NCI-H187 treated with DMSO at 0.1 percent for 48 hours (cell line): ENCODE data around the gene PARVA.

Experiments used
- DNase-seq: peaks from one replicate; lab custom pipeline; 2025; lab: John Stamatoyannopoulos, UW

The PARVA gene

GRCh38 chr11:12376259-12377081 is 901 bp upstream of the PARVA start:
- no peak for DNase-seq

- DNase-seq, result no peak
These were observed 638 bp downstream of the PARVA start for GRCh38 chr11:12377824-12378593.

GRCh38 chr11:12380565-12381325 is 3.4 kb downstream of the PARVA start:
- DNase-seq, result no peak

DNA sequence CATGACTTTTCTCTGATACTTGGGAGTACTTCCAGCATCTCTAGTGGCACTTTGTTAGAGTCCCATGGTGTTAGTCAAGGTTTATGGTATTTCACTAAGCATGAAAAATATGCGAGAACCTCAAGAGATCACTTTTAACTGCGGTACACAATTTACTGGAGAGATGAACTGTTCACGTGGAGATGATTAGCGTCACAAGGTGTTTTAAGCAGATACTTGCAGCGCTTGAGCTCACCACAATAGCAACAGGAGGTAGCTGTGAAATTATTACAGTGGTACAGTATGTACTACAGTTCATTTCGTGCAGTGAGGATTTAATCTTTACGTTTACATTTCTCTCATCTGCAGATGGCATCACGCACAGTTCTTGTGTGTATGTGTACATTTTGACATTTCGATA is 4.5 kb downstream of the PARVA start:
- peak; percentile 77 for DNase-seq

GRCh38 chr11:12382451-12382850 is 5.1 kb downstream of the PARVA start:
- no peak for DNase-seq

DNA sequence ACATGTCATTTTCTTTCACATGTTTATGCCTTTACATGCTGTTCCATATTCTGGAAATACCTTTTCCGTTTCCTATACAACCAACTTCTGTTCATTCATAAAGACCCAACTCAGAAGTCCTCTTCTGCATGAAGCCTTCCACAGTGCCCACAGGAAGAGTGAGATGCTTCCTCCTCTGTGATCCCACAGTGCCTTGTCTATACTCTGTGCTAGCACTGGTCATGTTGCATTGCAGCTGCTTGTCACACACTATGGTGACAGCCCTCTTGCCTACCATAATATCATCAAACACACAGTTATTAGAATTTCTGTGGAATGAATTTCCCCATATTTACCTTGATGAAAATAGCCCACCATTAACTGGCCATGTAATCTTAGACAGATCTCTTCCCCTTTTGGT is 8.9 kb downstream of the PARVA start:
- DNase-seq, result no peak

DNA sequence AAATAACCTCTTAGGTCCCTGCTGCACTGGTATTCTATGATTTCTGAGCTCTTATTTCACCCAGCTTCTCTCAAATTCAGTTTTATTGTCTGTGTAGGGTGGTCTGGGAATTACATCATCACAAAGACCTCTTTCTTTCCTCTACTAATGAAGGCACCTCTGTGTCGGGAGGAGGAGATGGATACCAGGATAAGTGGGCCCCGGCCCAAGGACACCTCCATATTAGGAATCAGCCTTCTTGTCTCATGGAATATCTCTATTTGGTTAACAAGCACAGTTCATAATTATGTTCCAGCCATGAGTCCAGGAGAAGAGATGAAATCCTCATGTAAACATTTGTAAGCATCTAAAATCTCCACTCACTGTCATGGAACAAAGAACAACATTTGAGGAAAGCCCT is 9.4 kb downstream of the PARVA start:
- DNase-seq, result no peak

- DNase-seq, result no peak
These were observed 10.8 kb downstream of the PARVA start for GRCh38 chr11:12388173-12388572.

- DNase-seq, result no peak
These were observed 11.7 kb downstream of the PARVA start for GRCh38 chr11:12388939-12389670.

- no peak for DNase-seq
These were observed 12.6 kb downstream of the PARVA start for GRCh38 chr11:12389676-12390657.

- no peak for DNase-seq
These were observed 13.3 kb downstream of the PARVA start for GRCh38 chr11:12390687-12391110.

DNA sequence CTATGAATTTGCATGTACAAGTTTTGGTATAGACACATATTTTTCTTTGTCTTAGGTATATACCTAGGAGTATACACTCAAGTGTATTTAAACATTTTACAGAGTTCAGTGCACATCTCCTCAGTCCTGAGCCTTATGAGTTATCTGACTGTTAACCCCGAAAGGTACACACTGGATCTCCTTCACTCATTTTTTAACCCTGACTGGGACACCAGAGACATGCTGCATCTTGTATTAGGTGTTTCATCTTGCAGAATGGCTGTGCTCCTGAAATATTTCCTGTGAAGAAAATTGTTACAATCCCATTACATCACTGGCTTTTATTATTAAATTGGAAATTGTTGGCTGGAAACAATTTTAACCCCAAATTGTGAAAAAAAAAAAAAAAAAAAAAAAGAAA is 15.3 kb downstream of the PARVA start:
- no peak for DNase-seq

DNA sequence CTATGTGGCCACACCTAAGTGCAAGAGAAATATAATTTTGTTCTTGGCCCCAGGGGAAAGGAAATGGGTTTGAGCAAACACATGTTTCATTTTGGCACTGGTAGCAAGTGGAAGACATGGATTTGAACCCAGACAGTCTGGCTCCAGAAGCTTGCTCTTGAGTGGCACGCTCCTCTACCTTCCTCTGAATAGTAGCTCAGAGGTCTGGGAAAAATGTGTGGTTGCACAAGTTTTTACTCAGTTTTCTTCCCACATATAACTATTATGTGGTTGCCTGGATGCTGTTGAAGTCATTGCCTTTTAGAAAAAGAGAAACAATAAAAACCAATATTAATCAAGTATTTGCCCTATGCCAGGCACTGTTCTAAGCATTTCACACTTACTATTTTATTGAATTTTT is 16.3 kb downstream of the PARVA start:
- no peak for DNase-seq

GRCh38 chr11:12394601-12395000 is 17.2 kb downstream of the PARVA start:
- DNase-seq, result no peak

- no peak for DNase-seq
These were observed 18.0 kb downstream of the PARVA start for GRCh38 chr11:12395333-12395732.

DNA sequence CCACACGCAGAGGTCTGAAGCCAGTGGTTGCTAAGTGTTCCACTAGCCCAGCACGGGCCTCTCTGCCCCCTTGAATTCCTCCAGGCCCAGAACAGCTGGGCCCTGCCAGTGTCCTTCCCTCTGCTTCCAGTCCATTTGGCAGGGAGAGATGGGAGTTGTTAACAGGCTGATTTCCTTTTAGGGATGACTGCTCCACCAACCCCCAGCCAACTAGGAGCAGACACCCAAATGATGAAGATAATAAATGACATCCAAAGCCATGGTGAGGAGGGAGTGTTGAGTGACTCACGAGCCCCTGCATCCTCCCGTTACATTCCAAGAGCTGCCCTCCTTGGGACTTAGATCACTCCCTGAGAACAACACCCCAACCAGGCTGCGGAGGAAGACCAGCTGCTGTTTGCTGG is 20.6 kb downstream of the PARVA start:
- no peak for DNase-seq

- DNase-seq, result no peak
These were observed 22.0 kb downstream of the PARVA start for GRCh38 chr11:12399355-12399754.

DNA sequence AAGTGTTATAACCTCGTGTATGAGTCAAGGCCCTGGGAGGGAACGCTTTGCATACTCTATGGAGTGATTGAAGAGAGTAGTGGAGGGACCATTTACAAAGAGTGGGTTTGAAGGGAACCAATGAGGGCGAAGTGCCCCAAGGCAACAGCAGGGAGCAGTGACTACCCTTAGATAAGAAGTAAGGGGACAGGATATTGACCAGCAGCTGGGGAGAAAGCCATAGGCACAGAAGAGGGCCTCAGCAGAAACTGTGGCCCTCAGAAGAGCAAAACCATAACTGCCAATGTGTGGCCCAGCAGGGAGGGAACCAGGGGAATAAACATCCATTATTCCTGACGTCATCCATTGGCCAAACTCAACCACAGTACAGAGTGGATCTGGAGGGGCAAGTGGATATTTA is 24.7 kb downstream of the PARVA start:
- DNase-seq, result no peak

GRCh38 chr11:12402691-12403120 is 25.3 kb downstream of the PARVA start:
- no peak for DNase-seq

GRCh38 chr11:12403122-12403996 is 26.0 kb downstream of the PARVA start:
- DNase-seq, result no peak
